ENCODE measurements around the gene ULK1. TPM values are rescaled to one million over a fixed set of nuclear protein-coding genes. Genes with fewer than 3 reads are reported as not detected.

ULK1 gene
- total RNA-seq, 1 donor from 2014 or later = 156 TPM

DNA sequence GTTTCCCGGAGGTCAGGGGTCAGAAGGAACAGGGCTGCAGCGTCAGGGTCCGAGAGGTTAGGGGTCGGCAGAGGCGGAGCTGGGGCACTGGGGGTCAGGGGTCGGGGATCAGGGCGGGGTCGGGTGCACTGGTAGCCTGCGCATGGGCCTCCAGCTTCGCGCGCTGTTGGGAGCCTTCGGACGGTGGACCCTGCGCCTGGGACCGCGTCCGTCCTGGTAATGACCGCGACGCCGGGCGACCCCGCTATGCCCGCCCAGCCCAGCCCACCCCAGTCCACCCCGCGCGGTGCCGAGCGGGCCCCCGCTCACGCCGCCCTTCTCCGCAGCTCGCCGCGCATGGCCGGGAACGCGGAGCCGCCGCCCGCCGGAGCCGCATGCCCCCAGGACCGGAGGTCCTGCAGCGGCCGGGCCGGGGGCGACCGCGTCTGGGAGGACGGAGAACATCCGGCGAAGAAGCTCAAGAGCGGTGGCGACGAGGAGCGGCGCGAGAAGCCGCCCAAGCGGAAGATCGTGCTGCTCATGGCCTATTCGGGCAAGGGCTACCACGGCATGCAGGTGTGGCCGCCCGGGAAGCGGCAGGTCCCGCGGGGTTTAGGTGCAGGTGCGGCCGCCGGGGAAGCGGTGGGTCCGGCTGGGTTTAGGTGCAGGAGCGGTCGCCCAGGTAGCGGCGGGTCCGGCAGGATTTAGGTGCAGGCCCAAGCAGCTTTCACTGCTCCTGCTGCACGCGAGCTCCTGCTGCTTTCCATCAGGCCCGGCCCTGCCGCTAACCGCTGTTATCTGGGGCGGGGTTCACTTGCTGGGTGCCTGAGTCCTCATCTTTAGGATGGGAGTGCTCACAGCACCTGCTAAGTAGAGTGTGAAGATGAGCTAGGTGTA is 35.4 kb downstream of the ULK1 start:
- intact Hi-C loops (cut with DNase I) = loop anchor here (1.0 to 2.0 kb wide), 3 partner anchors 17 to 34 kb away; partner anchors contain the start of gene EP400
- H3K4me1 ChIP-seq = peaks cover 6 to 8% of the 10 kb centered on the region in 2 donors
- H3K36me3 ChIP-seq = peaks cover 20 to 27% of the 10 kb centered on the region in 2 donors
- no peak for DNase-seq (ENCODE audit: low spot score in 2 of 2)
- H3K4me3 ChIP-seq = peak overlapping the region; percentile 58 to 80
- no peaks in the 10 kb centered on the region for H3K27me3 ChIP-seq
- H3K27ac ChIP-seq = no peak overlapping the region
- TF ChIP-seq, protein P1, sequence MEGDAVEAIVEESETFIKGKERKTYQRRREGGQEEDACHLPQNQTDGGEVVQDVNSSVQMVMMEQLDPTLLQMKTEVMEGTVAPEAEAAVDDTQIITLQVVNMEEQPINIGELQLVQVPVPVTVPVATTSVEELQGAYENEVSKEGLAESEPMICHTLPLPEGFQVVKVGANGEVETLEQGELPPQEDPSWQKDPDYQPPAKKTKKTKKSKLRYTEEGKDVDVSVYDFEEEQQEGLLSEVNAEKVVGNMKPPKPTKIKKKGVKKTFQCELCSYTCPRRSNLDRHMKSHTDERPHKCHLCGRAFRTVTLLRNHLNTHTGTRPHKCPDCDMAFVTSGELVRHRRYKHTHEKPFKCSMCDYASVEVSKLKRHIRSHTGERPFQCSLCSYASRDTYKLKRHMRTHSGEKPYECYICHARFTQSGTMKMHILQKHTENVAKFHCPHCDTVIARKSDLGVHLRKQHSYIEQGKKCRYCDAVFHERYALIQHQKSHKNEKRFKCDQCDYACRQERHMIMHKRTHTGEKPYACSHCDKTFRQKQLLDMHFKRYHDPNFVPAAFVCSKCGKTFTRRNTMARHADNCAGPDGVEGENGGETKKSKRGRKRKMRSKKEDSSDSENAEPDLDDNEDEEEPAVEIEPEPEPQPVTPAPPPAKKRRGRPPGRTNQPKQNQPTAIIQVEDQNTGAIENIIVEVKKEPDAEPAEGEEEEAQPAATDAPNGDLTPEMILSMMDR (IDR thresholded peaks at IDR 0.05) = no peak
- H3K9me3 ChIP-seq = no peaks in the 10 kb centered on the region

DNA sequence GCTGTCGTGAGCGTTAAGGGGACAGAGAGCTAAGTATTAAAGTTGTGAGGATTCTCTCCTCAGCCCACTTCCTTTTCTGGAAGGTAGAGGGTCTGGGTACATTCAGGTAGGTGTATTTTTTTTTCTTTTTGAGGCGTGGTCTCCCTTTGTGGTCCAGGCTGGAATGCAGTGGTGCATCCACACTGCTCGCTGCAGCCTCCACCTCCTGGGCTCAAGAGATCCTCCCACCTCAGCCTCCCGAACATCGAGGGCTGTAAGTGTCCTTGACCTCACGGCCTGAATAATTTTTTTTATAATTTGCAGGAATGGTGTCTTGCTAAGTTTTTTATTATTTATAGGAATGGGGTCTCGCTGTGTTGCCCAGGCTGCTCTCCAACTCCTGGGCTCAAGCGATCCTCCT is 36.1 kb downstream of the ULK1 start:
- Histone ChIP-seq H3K27me3 (no peaks in the 10 kb centered on the region), H3K27ac (no peak overlapping the region), H3K36me3 (peaks cover 20 to 33% of the 10 kb centered on the region in 2 donors), H3K9me3 (no peaks in the 10 kb centered on the region), H3K4me3 (peak overlapping the region; percentile 58 to 80), H3K4me1 (peaks cover 6 to 8% of the 10 kb centered on the region in 2 donors)
- intact Hi-C loops (cut with DNase I) = no loop called here
- TF ChIP-seq, protein P1 (IDR thresholded peaks at IDR 0.05) = no peak
- DNase-seq (ENCODE audit: low spot score in 2 of 2) = no peak

GRCh38 chr12:131933387-131933786 is 39.0 kb downstream of the ULK1 start:
- intact Hi-C loops (cut with DNase I) = no loop called here
- TF ChIP-seq, protein P1 (IDR thresholded peaks at IDR 0.05) = no peak
- Histone ChIP-seq H3K4me3 (no peak overlapping the region), H3K27me3 (no peaks in the 10 kb centered on the region), H3K27ac (no peak overlapping the region), H3K4me1 (peaks cover 6 to 8% of the 10 kb centered on the region in 2 donors), H3K36me3 (peaks cover 25 to 38% of the 10 kb centered on the region in 2 donors), H3K9me3 (no peaks in the 10 kb centered on the region)
- DNase-seq (ENCODE audit: low spot score in 2 of 2) = no peak

GRCh38 chr12:131934535-131934934 is 40.1 kb downstream of the ULK1 start:
- intact Hi-C loops (cut with DNase I) = no loop called here
- H3K27ac ChIP-seq = no peak overlapping the region
- H3K36me3 ChIP-seq = peaks cover 31 to 46% of the 10 kb centered on the region in 2 donors
- no peaks in the 10 kb centered on the region for H3K9me3 ChIP-seq
- no peak for DNase-seq (ENCODE audit: low spot score in 2 of 2)
- TF ChIP-seq, protein P1 (IDR thresholded peaks at IDR 0.05) = no peak
- no peak overlapping the region for H3K4me3 ChIP-seq
- H3K27me3 ChIP-seq = no peaks in the 10 kb centered on the region
- H3K4me1 ChIP-seq = peaks cover 6 to 8% of the 10 kb centered on the region in 2 donors

DNA sequence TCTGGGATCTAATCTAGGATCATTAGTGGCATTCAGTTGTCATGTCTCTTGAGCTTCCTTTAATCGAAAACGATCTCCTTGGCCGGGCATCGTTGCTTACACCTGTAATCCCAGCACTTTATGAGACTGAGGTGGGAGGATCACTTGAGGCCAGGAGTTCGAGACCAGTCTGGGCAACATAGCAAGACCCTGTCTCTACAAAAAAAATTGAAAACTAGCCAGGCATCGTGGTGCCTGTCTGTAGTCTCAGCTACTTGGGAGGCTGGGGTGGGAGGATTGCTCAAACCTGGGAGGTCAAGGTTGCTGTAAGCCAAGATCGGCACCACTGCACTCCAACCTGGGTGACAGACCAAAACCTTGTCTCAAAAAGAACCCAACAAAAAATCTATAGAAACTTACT is 43.7 kb downstream of the ULK1 start:
- intact Hi-C loops (cut with DNase I) = no loop called here
- Histone ChIP-seq H3K36me3 (peaks cover 36 to 56% of the 10 kb centered on the region in 2 donors), H3K27ac (no peak overlapping the region), H3K4me1 (no peaks in the 10 kb centered on the region), H3K9me3 (no peaks in the 10 kb centered on the region), H3K4me3 (no peak overlapping the region), H3K27me3 (no peaks in the 10 kb centered on the region)
- no peak for DNase-seq (ENCODE audit: low spot score in 2 of 2)
- TF ChIP-seq, protein P1 (IDR thresholded peaks at IDR 0.05) = no peak

All from ascending aorta (tissue), 2 donors.